Left cardiac atrium (tissue), 4 donors: ENCODE data around the gene FUOM. TPM values are rescaled to one million over a fixed set of nuclear protein-coding genes. Genes with fewer than 3 reads are reported as not detected.
A peak's percentile ranks its signal among the peaks of the same experiment; 100 is the strongest.
"Not testable (repeated sequence)": the region's sequence is repeated elsewhere in the genome, so short reads cannot be mapped to it uniquely, and the experiment has no call there.

ENCODE experiments used
- ATAC-seq, 2 donors: fragments of 200-7000 bp; cut with Tn5 transposase; one replicate each; pipeline ENCODE4 v1.9.1; 2020; ENCODE audit warnings: mild to moderate bottlenecking in 2 of 2, moderate library complexity in 2 of 2
- DNase-seq: peaks from one replicate; pipeline ENCODE4 v3.0.0-alpha.2; 2020
- intact Hi-C, 2 donors: fragments of 100-400 bp; cut with DNase I; formaldehyde crosslinking; loops; one replicate each; pipeline versions ENCODE4 v1.14.1 to v1.15.1; 2022 to 2023
- total RNA-seq, 2 donors: library from RNA; stranded (reverse); fragmentation: NEBNext Ultra II Directional; extraction: Animal tissue kit (Norgen Biotek cat#: 25700); gene quantifications; one replicate each; pipeline ENCODE4 v1.2.1, GENCODE V29; 2021
- donor health status: DM: no; HTN: yes; CAD: no.
- donor health status: DM: no; HTN: yes; CAD: no; lungs with severe emphysema.
- donor health status: DM: yes; HTN: yes; CAD: no.
- donor health status: Dilated cardiomyopathy.

The FUOM gene
- total RNA-seq, 2 donors from 2014 or later, result 16.2 to 19.8 TPM

DNA sequence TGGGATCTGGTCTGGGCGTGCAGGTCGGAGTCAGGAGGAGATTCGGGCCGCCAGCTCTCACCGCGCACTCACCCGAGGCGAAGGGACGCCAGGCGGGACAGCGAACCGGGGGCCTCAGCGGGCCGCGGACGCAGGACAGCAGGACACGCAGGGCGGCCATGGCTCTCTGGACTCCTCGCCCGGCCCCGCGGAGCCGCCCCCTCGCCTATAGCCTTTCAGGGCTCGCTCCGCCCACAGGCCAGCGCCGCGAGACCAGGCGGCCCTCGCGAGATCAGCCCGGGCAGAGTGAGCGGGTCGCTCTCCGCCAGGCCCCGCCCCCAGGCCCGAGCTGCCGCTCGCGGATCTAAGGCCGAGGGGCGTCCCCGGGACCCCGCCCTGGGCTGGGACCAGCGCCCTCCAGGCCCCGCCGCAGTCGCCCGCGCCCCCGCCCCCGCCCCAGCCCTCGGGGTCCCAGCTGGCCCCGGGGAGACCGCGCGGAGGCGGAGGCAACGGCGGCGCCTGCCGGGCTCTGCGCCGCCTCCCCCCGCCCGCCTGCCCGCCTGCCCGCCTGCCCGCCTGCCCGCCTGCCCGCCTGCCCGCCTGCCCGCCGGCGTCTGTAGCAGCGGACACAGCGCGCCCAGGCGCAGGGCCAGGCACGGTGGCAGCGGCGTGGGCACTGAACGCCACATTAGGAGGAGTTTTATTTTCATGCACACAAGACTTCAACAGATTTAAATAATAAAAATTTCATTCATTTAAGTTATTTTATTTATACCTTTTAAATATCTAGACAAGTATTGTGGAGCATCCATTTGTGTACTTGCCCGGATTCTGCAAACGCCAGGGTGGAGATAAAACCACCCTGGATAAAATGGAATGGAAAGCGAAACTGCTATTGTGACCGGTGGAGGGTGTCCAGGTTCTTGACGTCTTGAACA is 15.6 kb upstream of the FUOM start, which contains the start of gene ECHS1:
Gene ECHS1 (minus strand): TSS at position 181 of the 917 bp plus-strand sequence. CDS start 21 bp downstream, at position 160.
- peak; percentile 98 for ATAC-seq
- DNase-seq, result peak; percentile 97
- intact Hi-C loops, result no loop called here

DNA sequence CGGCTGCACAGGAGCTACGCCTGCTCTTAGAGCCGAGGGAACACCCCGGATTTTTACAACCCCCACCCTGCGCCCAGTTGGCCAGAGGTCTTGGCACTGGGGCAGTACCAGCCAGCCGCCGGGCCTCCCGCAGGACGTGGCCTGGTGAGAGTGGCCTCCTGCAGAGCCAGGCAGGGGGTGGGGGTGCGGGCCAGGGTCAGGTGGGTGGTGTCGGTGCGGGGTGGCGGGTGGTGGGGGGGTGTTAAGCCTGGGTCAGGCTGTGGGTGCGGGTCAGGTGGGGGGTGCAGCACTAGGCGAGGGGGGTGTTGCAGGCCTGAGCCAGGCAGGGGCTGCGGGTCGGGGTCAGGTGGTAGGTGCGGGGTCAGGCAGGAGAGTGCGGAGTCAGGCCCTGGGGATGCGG is 14.7 kb upstream of the FUOM start:
- DNase-seq, result no peak
- peak; percentile 2 to 7 for ATAC-seq
- intact Hi-C loops, result no loop called here

DNA sequence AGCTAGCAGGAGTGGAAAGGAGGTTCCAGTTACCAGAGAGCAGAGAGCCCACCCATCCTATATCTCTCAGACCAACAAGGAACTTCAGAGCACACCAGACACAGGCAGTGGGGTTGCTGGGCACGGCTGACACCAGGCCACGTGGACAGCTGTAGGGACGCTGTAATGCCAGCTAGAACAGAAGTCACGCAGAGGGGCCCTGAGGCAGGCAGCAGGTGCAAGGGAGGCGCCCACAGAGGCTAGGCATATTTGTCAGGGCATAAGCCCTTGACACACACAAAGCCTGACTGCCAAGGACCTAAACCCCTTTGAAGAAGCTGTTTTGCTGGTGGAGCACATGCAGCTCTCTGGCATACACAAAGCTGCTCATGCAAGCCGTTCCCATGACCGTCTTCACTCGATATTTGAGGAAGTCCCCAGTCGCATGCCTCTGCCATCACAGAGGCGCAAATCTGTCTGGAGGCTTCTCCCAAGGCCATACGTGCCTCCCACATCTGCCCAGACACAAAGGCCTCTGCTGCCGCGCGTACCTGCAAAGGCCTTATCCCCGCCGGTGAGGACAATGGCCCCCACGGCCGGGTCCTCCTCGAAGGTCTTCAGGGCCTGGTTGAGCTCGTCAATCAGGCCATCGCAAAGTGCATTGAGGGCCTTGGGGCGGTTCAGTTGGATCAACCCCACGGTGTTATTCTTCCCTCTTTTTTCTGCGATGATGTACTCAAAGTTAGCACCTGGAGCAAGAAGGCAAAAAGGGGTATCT is 12.4 kb upstream of the FUOM start:
- DNase-seq (no peak), ATAC-seq (no peak)
- intact Hi-C loops, result no loop called here

DNA sequence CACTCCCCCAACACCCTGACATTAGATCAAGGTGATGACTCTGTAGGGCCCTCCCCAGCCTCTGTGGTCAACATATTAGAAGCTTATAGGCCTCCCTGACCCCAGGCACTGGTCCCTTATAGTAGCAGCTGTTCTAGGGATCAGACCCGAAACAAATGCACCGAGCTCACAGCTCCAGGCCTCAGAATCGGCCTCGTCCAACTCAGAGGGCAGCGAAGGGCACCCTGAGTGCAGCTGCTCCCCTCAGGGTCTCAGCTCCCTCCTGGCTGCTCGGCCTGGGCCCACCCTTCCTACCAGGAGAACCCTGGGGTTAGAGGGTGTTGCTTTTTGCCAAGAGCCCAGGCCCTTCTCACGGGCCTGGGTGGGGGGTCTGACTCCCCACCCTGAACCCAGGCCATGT is 10.3 kb upstream of the FUOM start:
- intact Hi-C loops, result no loop called here
- no peak for ATAC-seq
- no peak for DNase-seq

DNA sequence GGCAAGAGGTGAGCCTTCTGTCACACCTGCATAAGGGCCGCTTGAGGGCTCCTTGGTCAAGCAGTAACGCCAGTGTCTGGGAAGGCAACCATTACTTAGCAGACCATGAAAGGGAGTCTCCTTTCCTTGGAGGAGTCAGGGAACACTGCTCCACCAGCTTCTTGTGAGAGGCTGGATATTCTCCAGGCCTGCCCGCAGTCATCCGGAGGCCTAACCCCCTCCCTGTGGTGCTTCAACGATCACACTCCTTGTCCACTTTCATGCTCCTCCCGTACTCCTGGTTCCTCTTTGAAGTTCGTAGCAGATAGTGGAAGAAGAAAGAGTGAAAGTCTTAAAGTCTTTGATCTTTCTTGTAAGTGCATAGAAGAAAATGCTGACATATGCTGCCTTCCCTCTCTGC is 9.6 kb upstream of the FUOM start:
- DNase-seq, intact Hi-C loops, ATAC-seq: not testable (repeated sequence)

DNA sequence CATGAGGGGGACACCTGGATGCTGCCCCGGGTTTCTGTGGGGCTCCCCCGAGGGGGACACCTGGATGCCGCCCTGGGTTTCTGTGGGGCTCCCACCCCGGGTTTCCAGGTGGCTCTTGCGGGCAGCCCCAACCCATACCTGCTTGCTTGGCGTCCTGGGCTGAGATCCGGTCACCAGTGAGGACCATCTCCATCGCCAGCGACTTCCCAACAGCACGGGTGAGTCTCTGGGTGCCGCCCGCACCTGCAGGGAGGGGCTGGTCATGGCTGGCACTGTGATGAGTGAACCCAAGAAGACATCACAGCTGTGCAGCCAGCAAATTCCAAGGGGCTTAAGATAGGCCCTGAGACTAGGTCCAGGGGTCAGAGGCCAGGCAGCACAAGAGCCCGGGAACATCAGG is 8.9 kb upstream of the FUOM start:
- DNase-seq (no peak), ATAC-seq (no peak)
- intact Hi-C loops, result no loop called here

DNA sequence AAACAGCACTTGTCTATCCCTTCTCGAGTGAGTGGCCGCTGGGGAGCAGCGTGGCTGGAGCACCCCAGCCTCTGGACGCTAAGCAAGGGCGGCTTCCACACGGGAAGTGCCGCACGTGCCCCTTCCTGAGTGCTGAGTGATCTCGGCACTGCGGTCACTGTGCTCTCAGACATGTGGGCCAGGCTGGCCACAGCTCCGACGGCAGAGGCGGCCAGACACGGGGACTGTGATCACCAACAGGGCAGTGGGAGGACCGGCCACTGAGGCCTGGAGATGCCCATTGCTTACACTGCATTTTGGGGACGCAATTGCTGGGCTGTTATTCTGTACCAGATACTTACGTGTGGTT is 8.3 kb upstream of the FUOM start:
- DNase-seq (no peak), ATAC-seq (no peak)
- intact Hi-C loops, result no loop called here

DNA sequence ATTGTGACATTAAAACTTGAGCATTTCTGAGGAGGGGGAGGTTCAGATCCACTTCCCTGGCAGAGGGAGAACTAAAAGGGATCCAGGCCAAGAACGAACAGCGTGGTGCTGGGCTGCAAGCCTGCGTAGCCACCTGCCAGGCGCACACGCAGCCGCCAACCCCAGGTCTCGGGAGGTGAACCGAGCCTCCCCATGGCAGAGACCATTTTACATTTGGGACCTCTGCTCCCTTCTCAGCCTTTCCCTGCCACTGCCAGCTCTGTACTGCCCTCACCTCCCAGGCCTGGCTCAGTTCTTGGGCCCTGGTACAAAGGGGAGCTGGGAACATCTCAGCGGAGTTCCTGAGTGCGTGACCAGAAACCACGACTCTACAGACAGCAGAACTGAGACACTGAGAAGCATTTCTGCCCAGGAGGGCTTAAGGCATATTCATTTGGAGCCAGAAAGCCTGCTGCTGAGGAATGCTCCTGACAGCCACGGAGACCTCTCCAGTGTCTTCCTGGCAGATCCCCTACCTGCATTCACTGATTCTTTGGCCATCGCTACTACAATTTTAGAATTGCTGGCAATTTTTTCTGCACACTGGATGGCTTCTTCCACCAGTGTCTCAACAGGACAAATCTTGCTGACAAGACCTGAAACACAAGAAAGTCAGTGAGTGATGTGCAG is 7.8 kb upstream of the FUOM start:
- ATAC-seq (no peak), DNase-seq (no peak)
- intact Hi-C loops, result no loop called here

DNA sequence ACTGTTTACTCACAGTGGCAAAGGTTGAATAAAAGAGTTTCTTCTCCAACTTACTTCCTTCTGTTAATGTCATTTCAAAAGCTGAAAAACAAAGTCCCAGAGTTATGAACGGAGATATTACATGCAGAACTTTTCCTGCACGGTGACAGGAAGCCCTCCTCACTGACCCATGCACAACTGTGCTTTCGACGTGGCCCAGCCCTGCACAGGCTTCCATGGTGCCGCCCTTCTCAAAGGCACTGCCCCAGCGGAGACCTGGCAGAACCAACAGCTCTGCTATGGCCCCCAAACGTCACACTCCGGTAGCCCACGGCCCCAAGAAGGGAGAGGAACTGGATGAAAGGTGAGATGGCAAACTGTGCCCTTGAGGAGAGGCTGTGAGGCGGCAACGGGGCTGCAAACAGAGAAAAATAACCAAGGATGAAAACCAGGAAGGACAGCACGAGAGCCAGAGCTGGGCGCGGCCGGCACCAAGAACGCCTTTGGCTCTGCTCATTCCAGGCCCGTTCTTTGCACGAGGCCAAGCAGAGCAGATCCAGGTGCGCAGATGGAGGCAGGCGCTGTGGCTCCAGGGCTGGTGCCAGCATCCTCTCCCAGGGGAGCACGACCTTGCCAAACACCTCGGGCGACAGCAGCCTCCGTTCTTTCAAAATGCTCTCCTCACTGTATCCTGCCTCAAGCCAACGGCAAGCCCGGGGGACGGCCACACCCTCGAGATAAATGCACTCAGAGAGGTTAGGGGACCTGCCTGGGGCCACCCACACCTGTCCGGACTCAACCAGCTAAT is 7.0 kb upstream of the FUOM start:
- intact Hi-C loops, result no loop called here
- ATAC-seq, result peak in 1 of 2 donors; percentile 17
- no peak for DNase-seq

DNA sequence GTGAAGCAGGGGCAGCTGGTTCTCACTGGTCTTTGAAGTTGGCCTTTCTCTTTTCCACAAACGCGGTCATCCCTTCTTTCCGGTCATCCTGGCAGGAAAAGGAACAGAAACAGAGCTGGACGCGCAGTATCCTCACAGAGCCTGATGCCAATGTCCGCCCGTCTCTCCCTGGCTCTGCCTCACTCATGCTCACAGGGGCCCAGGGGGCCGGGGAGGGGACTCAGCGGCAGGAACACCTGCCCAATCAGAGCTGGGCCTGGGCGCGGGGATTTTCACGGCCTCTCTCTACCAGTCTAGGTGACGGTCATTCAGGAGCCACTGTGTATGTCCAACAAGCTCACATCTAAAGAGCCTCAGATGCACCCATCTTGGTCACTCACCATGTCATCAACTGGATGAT is 5.0 kb upstream of the FUOM start:
- intact Hi-C loops, result no loop called here
- ATAC-seq, result no peak
- no peak for DNase-seq

DNA sequence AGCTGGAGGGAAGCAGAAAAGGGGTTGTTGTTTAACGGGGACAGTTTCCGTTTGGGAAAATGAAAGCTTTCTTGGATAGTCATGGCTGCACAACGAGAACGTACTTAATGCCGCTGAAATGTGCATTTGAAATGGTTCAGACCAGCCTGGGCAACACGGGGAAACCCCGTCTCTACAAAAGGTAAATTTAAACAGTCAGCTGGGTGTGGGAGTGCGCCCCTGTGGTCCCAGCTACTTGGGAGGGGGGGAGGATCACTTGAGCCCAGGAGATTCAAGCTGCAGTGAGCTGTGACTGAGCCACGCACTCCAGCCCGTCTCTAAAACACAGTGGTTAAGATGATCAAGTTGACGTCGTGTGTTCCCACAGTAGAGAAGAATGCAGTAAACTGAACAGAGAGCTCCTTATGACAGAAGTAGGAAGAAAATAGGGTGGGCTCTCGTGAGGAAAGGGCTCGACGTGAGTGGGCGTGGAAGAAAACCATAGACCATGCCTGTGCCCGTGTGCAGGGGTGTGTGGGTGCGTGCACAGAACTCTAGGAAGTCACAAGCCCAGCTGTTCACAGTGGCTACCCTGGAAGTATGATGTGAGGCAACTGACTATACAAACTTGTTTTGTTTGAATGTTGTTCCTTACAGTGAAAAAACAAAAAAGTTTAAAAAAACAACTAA is 4.1 kb upstream of the FUOM start:
- no peak for DNase-seq
- intact Hi-C loops, result no loop called here
- ATAC-seq, result no peak

DNA sequence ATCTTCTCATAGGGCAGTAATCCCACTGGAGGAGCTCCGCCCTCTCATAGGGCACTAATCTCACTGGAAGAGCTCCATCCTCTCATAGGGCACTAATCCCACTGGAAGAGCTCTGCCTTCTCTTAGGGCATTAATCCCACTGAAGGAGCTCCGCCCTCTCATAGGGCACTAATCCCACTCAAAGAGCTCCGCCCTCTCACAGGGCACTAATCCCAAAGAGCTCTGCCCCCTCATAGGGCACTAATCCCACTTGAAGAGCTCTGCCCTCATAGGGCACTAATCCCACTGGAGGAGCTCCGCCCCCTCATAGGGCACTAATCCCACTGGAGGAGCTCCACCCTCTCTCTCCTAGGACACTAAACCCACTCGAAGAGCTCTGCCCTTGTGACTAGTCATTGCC is 3.4 kb upstream of the FUOM start:
- DNase-seq, result no peak
- intact Hi-C loops, result no loop called here
- no peak for ATAC-seq

DNA sequence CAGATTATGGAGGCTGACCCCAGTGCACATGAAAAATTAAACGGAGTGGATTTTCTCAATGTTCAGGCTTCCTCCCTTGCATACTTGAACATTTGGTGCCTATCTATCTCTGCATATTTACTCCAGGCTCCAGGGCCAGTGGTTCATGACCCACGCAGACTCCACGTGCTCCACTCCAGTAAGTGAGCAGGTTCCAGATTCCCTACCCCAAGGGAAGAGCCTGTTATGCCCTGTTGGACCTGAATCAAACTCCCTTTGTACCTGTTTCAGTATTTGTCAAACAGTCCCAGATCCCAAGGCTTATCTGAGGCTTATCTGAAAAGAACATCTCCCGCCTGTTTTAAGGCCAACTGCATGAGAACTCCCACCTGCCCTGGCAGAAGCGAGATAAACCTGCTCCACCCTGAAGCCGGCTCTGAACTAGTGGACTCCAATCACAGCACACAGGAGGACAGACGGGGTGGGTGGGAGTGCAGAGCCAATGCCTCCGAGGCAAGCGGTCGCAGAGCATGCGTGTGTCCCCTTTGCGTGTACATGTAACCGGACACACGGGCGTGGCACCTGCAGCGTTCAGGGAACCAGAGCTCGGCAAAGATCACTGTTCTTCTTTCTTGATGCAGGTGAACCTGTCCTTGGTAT is 2.3 kb upstream of the FUOM start:
- ATAC-seq, result no peak
- no peak for DNase-seq
- intact Hi-C loops, result no loop called here

DNA sequence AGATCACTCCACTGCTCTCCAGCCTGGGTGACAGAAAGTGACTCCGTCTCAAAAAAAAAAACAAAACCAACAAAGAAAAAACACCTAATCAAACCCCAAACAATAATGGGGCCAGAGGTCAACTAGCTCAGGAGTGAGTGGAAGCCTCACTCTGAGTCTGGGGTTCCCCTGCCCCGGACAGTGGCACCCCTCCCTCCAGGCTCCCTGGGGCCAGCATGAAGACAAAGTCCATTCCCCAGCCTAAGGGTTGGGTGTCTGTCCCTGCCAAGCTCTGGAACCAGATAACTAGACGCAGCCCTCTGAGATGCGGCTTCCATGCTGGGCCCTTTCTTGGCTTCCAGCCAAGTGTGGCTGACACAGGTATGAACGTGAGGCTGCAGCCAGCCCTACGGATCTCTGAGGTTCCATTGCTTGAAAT is 1.7 kb upstream of the FUOM start:
- ATAC-seq, result no peak
- no peak for DNase-seq
- intact Hi-C loops, result no loop called here

DNA sequence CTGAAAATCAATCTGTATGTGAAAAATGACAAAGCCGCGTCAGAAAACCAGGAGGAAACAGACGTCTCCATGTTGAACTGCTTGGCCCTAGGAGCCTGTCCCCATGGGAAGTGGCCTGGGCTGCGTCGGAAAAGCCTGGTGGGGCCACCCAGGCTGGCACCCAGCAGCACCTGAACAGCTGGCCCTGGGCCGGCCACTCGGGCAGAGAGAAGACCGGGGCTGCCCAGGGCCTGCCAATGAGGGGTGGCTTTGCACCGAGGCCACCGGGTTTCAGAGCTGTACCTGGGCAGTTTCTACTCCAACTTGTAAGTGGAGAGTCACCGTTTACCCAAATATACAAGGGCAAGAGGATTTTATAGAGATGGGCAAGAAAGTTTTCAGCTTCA is 1.1 kb upstream of the FUOM start:
- DNase-seq, result no peak
- ATAC-seq, result no peak
- intact Hi-C loops, result no loop called here

DNA sequence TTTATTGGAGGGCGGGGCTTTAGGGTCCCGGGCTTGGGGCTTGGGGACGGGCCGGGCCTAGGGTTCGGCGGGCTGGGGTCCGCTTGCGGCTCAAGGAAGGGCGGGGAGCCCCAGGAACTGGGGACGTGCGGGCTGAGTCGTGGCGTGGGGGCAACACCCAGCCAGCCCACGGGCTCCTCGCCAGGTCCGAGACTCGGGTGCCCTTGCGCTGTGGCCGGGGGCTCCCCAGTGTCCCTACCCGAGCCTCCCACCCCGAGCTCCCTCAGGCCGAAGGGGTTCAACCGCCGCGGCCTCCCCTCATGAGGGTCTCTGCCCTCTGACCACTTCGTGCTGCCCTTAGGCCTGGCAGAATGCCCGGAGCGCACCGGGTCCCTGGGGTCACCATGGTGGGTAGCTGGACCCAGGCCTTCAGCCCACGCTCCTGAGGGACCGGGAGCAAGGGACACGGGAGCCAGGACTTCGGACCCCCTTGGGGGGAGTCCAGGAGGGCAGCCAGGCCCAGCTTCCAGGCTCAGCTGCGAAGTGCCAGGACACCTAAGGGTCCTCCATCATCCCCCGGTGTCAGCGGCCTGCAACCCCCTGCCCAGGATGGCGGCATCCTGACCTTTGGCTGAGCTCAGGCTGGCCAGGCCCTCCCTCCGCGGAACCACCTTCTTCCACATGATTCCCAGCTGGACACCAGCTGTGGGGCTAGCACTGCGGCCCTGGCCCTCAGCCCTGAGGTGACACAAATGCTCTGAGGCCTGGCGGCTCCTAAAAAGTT is 524 bp upstream of the FUOM start:
- DNase-seq (peak; percentile 51), ATAC-seq (peak; percentile 21 to 25)
- intact Hi-C loops, result no loop called here

DNA sequence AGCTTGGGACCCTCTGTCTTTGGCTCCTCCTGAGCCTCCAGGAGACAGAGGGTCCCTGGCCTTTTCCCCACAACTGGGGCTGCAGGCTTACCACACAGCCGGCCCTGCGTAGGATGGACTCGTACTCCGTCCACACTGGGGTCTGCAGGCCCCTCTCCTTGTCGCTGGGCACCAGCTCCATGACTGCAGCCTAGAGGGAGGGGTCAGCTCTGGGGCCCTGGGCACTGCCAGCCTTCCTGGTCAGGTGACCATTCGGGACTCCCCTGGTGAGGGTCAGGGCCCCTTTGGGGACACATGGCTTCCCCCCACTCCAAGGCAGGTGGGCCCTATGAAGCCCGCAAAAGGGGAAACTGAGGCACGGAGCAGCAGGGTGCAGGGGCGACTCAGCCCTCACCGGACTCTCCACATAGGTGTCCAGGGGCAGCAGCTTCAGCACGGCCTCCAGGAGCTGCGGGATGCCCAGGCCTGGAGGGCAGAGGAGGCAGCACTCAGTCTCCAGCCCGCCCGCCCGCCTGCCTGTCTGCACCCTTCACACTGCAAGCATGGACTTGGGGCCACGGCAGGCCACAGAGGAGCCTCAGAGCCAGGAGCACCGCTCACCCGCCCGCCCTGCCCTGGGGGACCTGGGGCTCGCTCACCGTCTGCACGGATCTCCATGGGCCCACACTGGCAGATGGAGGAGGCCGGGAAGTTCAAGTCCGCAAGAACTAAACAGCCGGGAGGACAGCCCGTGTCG is 1.1 kb downstream of the FUOM start:
- no peak for DNase-seq
- peak in 1 of 2 donors; percentile 0 for ATAC-seq
- intact Hi-C loops, result no loop called here
